Mesodermal cell (in vitro differentiated cells): ENCODE measurements around the gene RPL26.

Experiments
- H3K27ac ChIP-seq: 2 replicates; pipeline ENCODE4 v1.7.0; 2013; ENCODE audit warnings: mild to moderate bottlenecking, low read depth, low read length, moderate library complexity; ENCODE audit not compliant: severe bottlenecking
- H3K36me3 ChIP-seq: 2 replicates; pipeline ENCODE4 v1.7.1; 2013; ENCODE audit warnings: mild to moderate bottlenecking, low read length, moderate library complexity; ENCODE audit not compliant: control insufficient read depth, insufficient read depth
- H3K4me1 ChIP-seq: one replicate; pipeline ENCODE4 v1.7.1; 2013; ENCODE audit warnings: mild to moderate bottlenecking, low read length; ENCODE audit not compliant: insufficient read depth, control insufficient read depth, poor library complexity, severe bottlenecking
- H3K4me3 ChIP-seq: 2 replicates; pipeline ENCODE4 v1.7.0; 2013; ENCODE audit warnings: low read length, control low read depth, mild to moderate bottlenecking; ENCODE audit not compliant: insufficient read depth, poor library complexity, severe bottlenecking; ENCODE audit errors: extremely low read depth
- H3K9me3 ChIP-seq: 2 replicates; pipeline ENCODE4 v1.7.1; 2013; ENCODE audit warnings: mild to moderate bottlenecking, low read length, moderate library complexity; ENCODE audit not compliant: control insufficient read depth
- WGBS, 2 experiments: methylation state at CpG; one replicate each; pipeline ENCODE4 v1.1.5; 2013; ENCODE audit warnings: missing lambda C conversion rate in 2 of 2; ENCODE audit not compliant: insufficient coverage in 2 of 2; 5-methylcytosine and 5-hydroxymethylcytosine counted together

Gene RPL26

DNA sequence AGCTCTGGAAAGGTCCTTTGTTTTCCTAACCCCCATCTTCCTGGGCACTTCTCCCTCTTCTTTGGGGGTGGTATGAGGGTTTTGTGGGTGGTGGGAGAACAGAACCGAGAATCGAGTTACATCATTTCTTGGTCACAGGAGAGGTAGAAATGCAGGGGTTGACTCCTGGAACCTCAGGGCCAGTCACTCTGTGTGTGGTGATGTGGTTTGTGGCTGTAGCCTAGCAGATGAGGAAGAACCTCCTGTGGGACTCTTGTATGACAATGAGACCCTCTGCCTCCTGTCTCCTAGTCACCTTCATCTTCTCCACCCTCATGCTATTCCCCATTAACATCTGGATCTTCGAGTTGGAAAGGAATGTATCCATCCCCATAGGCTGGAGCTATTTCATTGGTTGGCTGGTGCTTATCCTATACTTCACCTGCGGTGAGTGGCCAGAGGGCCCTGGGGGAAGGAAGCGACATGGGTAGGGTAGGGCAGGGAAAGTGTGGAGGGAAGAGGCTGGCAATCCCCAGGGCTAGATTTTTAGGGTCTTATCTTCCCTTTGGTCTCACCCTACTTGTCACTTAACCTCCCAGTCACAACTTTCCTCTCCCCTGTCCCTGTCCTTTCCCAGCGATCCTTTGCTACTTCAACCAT lies 37.8 kb downstream of the RPL26 start:
- H3K4me3 ChIP-seq, result no peak overlapping the region
- H3K4me1 ChIP-seq, result no peaks in the 10 kb centered on the region
- no peak overlapping the region for H3K27ac ChIP-seq
- no peaks in the 10 kb centered on the region for H3K36me3 ChIP-seq
- 66 to 92% methylated on average over 3 of the region's 6 CpGs for WGBS, 2 experiments
- no peaks in the 10 kb centered on the region for H3K9me3 ChIP-seq

DNA sequence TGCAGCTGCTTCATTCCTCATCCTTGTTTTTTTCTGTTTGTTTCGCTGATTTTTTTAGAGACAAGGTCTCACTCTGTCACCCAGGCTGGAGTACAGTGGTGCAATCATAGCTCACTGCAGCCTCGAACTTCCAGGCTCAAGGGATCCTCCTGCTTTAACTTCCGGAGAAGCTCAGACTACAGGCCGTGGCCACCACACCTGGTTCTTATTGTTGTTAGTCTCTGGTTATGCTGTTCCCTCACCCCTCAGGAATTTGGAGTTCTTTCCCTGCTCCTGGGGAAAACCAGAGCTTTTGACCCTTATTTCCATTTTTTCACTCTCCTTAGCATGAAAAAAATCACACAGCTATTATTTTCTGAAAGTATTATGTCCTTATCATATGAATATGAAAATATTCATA lies 41.5 kb downstream of the RPL26 start:
- no peak overlapping the region for H3K27ac ChIP-seq
- H3K36me3 ChIP-seq, result no peaks in the 10 kb centered on the region
- 72 to 78% methylated on average over 4 of the region's 4 CpGs for WGBS, 2 experiments
- no peaks in the 10 kb centered on the region for H3K9me3 ChIP-seq
- H3K4me3 ChIP-seq, result no peak overlapping the region
- peaks cover 5% of the 10 kb centered on the region for H3K4me1 ChIP-seq

DNA sequence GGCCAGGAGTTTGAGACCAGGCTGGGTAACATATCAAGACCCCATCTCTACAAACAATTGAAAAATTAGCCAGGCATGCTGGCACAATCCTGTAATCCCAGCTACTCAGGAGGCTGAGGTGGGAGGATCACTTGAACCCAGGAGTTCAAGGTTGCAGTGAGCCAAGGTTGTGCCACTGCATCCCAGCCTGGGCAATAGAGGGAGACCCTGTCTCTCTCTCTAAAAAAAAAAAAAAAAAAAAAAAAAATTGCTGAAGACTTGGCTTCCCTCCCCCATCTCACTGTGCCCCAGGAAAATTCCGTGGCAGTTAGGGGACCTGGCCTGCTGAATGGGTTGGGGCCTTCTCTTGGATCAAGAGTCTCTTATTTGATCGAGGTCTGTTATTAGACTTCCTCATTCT lies 43.5 kb downstream of the RPL26 start, which contains the start of gene ODF4:
Gene ODF4, plus strand, starts transcription at position 301 of the 400 bp plus-strand sequence. CDS start 212 bp downstream, outside the sequence.
- Histone ChIP-seq H3K4me1 (peaks cover 5% of the 10 kb centered on the region), H3K27ac (no peak within 1 kb of the TSS), H3K4me3 (no peak within 1 kb of the TSS), H3K9me3 (no peaks in the 10 kb centered on the region), H3K36me3 (no peaks in the 10 kb centered on the region)
- 86% methylated on average over 1 of the region's 2 CpGs; no CpG with 5 or more reads in 1 of the 2 experiments for WGBS, 2 experiments

DNA sequence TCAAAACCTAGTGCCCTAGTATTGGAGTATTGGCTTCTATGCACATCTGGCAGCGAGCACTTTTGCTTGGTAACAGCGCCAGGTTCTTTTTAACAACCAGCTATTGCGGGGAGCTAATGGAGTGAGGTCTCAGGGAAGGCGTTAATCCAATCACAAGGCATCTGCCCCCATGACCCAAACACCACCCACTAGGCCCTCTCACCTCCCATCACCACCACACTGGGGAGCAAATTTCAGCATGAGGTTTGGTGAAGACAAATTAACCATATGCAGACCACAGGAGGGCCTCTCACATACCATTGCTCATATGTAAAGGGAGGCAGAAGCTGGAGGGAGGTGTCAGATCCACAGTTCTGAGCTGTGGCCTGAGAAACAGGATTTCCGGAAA lies 44.2 kb downstream of the RPL26 start:
- WGBS, 2 experiments, result 80 to 100% methylated on average over 2 to 3 of the region's 5 CpGs
- H3K4me3 ChIP-seq, result no peak overlapping the region

DNA sequence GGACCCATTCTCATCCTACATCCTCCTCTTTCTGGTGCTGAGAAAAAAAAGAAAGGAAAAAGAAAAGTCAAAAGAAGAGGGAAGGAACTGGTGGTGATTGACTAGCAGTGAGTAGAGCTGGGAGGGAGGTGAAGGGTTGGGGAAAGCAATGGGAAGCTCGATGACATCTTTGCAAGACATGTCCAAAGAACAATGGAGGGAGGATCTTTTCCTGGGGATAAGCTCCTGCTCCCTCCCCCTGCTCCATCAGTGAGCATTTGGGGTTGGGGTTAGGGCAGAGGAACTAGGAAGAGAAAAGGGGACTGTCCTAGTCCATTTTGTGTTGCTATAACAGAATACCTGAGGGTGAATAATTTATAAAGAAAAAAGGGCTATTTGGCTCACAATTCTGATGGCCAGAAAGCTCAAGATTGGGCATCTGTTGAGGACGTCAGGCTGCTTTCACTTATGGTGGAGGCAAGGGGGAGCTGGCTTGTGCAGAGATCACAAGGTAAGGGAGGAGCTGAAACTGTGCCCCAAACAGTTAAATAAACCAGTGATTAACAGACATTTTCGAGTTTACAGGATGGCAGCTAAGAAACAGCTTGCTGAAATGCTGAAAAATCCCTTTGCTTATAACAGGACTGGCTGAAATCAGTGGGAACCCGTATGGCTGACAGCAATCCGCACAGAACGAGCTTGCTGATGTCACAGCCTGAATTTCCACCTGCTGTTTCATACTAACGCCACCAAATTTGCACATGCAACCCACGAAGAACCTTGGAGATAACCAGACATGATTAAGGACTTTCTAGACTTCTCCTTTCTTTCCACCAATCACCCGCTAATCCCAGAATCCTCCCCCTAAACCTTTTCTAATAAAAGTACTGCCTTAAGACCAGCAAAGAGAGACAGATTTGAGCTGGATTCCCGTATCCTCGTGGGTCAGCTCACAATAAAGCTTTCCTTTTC lies 44.9 kb downstream of the RPL26 start:
- Histone ChIP-seq H3K4me3 (no peak overlapping the region), H3K27ac (no peak overlapping the region), H3K4me1 (peaks cover 5% of the 10 kb centered on the region), H3K9me3 (no peaks in the 10 kb centered on the region), H3K36me3 (no peaks in the 10 kb centered on the region)
- WGBS, 2 experiments, result 33 to 54% methylated on average over 8 to 9 of the region's 11 CpGs

More for the DNA sequence above, 44.2 kb downstream of the RPL26 start:
- H3K4me1 ChIP-seq, result peaks cover 5% of the 10 kb centered on the region
- H3K27ac ChIP-seq, result no peak overlapping the region
- H3K36me3 ChIP-seq, result no peaks in the 10 kb centered on the region
- no peaks in the 10 kb centered on the region for H3K9me3 ChIP-seq

DNA sequence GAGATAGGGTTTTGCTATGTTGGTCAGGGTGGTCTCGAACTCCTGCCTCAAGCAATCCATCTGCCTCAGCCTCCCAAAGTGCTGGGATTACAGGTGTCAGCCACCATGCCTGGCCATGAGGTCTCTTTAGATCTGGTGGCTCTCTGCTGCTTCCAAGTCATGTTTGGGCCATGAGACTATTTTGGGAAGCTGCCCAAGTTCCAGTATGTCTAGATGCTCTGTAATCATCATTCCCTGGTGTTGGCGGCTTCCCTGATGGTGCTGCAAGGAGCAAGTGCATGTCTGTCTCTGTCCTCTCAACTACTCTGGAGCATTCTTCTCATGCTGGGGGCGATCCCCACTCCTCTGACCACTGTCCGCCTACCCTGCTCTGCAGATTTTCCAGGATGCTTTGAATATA lies 49.7 kb downstream of the RPL26 start:
- Histone ChIP-seq H3K36me3 (no peaks in the 10 kb centered on the region), H3K4me3 (no peak overlapping the region), H3K4me1 (peaks cover 5% of the 10 kb centered on the region), H3K27ac (no peak overlapping the region), H3K9me3 (no peaks in the 10 kb centered on the region)
- WGBS, 2 experiments, result 98 to 99% methylated on average over 4 of the region's 4 CpGs

DNA sequence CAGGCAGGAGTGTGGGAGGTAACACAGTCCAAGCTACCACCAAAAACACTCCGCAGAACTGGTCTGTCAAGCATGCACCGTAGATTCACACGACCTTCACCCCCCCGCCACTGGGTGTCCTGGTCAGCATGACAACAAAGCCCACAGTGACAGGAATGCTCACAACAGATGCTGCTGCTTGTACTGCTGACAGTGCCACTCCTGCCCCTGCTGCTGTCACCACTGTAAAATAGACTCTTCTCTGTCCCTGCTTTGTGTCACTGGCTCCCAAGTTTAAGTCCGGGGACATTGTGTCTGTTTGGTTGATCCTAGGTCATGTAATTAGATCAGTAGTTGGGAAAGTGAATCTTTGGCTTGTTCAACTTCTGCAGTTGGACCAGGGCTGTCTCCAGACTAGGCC lies 50.3 kb downstream of the RPL26 start:
- Histone ChIP-seq H3K36me3 (no peaks in the 10 kb centered on the region), H3K4me1 (peaks cover under 1% of the 10 kb centered on the region), H3K9me3 (no peaks in the 10 kb centered on the region), H3K27ac (no peak overlapping the region), H3K4me3 (no peak overlapping the region)
- 46 to 50% methylated on average over 4 of the region's 5 CpGs for WGBS, 2 experiments

DNA sequence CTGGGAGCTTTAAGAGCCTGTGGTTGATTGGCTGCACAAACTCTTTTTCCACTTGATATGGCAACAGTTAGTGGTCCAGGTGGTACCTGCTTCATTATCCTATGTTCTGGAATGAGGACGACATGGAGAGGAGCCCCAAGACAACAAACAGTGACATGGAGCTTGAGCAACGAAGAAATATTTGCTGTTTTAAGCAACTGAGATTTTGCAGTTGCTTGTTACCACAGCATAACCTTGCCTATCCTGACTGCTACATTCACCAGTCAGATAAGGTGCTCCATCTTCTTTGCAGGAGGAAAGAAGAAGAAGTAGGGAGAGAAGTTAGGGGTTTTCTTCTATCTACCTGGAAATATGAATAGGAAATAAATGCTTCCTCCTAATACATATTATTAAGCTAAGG lies 50.9 kb downstream of the RPL26 start:
- Histone ChIP-seq H3K9me3 (no peaks in the 10 kb centered on the region), H3K4me1 (no peaks in the 10 kb centered on the region), H3K36me3 (no peaks in the 10 kb centered on the region), H3K27ac (no peak overlapping the region), H3K4me3 (no peak overlapping the region)
- 82 to 86% methylated on average over 1 to 2 of the region's 2 CpGs for WGBS, 2 experiments
